HepG2 (cell line): ENCODE data around the gene TMEM127. TPM values are rescaled to one million over a fixed set of nuclear protein-coding genes. Genes with fewer than 3 reads are reported as not detected.
A peak's percentile ranks its signal among the peaks of the same experiment; 100 is the strongest.

Experiments
- ATF6 ChIP-seq: sonication (generic); formaldehyde crosslinking; conservative IDR thresholded peaks from 2 replicates; pipeline ENCODE4 v1.4.0; 2020; ENCODE audit warnings: missing genetic modification reagents
- CEBPZ ChIP-seq: IDR thresholded peaks from 2 replicates; pipeline ENCODE4 v1.6.1; 2012; ENCODE audit warnings: low read length, improper control_type of control experiment
- FOXP4 ChIP-seq: sonication (generic); formaldehyde crosslinking; IDR thresholded peaks from 2 replicates; pipeline ENCODE4 v1.4.0; 2020; ENCODE audit warnings: missing genetic modification reagents
- HDAC6 ChIP-seq: fragments of 200-600 bp; sonication (generic); IDR thresholded peaks from 2 replicates; pipeline ENCODE4 v1.7.0; 2017; ENCODE audit warnings: mild to moderate bottlenecking, antibody characterized with exemption, low read length, low read depth
- KDM2A ChIP-seq: sonication (generic); formaldehyde crosslinking; IDR thresholded peaks from 2 replicates; pipeline ENCODE4 v1.4.0; 2020; ENCODE audit warnings: low read depth, missing genetic modification reagents, borderline replicate concordance
- KLF12 ChIP-seq: sonication (generic); formaldehyde crosslinking; IDR thresholded peaks from 2 replicates; pipeline ENCODE4 v1.4.0; 2020; ENCODE audit warnings: missing genetic modification reagents, borderline replicate concordance
- SMAD1 ChIP-seq: sonication (generic); formaldehyde crosslinking; IDR thresholded peaks from 2 replicates; pipeline ENCODE4 v1.4.0; 2020; ENCODE audit warnings: missing genetic modification reagents, low read depth, mild to moderate bottlenecking, borderline replicate concordance
- SOX5 ChIP-seq: IDR thresholded peaks from 2 replicates; pipeline ENCODE4 v1.6.1; 2016; ENCODE audit warnings: borderline replicate concordance
- TFDP1 ChIP-seq: IDR thresholded peaks from 2 replicates; pipeline ENCODE4 v1.6.1; 2016; ENCODE audit warnings: missing compliant biosample characterization, missing genetic modification reagents, borderline replicate concordance
- ZNF451 ChIP-seq: sonication (generic); formaldehyde crosslinking; IDR thresholded peaks from 2 replicates; pipeline ENCODE4 v1.5.0; 2020; ENCODE audit warnings: mild to moderate bottlenecking, missing genetic modification reagents
- ZNF576 ChIP-seq: sonication (generic); formaldehyde crosslinking; IDR thresholded peaks from 2 replicates; pipeline ENCODE4 v1.4.0; 2020; ENCODE audit warnings: mild to moderate bottlenecking, missing genetic modification reagents
- ZNF629 ChIP-seq: sonication (generic); formaldehyde crosslinking; conservative IDR thresholded peaks from 2 replicates; pipeline ENCODE4 v1.5.0; 2020; ENCODE audit warnings: missing genetic modification reagents
- ZNF792 ChIP-seq: IDR thresholded peaks from 2 replicates; pipeline ENCODE4 v1.6.1; 2016
- polyA plus RNA-seq, 8 experiments: library from polyadenylated mRNA; depleted of rRNA in 3 of 8; stranded (reverse) in 7 of 8; unstranded in 1 of 8; fragments of >200 nt; fragmentation: Illumina TruSeq in 4 of 8; extraction: Trizol in 4 of 8; gene quantifications; 2 replicates each; pipeline versions ENCODE4 v1.2.1 to v1.2.3, GENCODE V29; 2011 to 2016; ENCODE audit warnings: low read depth in 4 of 8, missing spikeins in 1 of 8, mixed read lengths in 1 of 8; ENCODE audit not compliant: insufficient read depth in 1 of 8
- total RNA-seq, 5 experiments: library from RNA; depleted of rRNA; stranded (reverse); fragments of >200 nt; fragmentation: Illumina TruSeq; extraction: Trizol; gene quantifications; 2 replicates each; pipeline ENCODE4 v1.2.3, GENCODE V29; 2016; ENCODE audit warnings: low read depth in 1 of 5
- TF ChIP-seq, protein P1 (sequence below): sonication (generic); formaldehyde crosslinking; IDR thresholded peaks from 2 replicates; pipeline ENCODE4 v1.9.0; 2021; ENCODE audit warnings: missing genetic modification reagents, borderline replicate concordance
- TF ChIP-seq, protein P2 (sequence below): sonication (generic); formaldehyde crosslinking; IDR thresholded peaks from 2 replicates; pipeline ENCODE4 v1.4.0; 2020; ENCODE audit warnings: missing genetic modification reagents

The TMEM127 gene
- total and polyA plus RNA-seq, 2 of the 13 experiments (the other 11 are each of a cell fraction or from before 2014, with no cell fraction given), result 21.5 to 33.9 TPM

DNA sequence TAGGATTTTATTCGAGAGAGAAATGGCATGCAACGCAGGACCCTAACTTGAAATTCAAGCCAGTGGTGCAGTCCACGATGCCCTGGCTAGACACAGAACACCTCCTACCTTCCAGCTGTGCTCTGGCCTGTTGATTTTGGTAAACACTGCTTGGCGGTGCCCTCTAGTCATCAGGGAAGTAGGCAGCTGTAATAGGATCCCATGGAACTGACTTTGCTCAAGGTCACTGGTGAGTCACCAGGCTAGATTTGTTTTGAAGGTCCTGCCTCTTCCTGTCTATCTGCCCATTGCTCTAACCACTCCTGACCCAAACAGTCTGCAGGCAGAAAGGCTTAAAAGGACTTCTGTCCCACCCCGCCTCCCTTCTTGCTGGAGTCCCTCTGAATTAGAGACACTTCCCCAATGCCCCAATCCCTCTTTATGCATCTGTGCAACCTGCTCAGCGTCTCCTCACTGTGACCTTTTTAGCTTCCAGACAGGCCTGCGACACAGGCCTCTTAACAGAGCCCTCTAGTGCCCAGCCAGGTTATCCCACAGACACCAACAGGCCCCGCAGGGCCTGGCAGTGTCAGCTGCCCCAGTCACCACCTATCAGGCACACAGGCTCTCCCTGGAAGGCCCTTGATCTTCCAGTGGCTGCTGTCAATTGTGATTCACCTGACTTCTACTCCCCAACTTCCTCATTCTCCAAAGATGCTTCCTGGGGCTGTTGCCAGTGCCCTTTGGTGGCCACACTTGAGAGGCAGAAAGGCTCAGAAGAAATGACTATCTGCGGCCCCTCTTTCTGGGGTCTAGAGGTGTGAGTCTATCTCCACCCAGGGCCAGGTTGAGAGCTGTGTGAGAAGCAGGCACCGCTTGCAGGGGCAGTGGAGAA is 5.2 kb downstream of the TMEM127 start (continued):
- TF ChIP-seq, protein P1, sequence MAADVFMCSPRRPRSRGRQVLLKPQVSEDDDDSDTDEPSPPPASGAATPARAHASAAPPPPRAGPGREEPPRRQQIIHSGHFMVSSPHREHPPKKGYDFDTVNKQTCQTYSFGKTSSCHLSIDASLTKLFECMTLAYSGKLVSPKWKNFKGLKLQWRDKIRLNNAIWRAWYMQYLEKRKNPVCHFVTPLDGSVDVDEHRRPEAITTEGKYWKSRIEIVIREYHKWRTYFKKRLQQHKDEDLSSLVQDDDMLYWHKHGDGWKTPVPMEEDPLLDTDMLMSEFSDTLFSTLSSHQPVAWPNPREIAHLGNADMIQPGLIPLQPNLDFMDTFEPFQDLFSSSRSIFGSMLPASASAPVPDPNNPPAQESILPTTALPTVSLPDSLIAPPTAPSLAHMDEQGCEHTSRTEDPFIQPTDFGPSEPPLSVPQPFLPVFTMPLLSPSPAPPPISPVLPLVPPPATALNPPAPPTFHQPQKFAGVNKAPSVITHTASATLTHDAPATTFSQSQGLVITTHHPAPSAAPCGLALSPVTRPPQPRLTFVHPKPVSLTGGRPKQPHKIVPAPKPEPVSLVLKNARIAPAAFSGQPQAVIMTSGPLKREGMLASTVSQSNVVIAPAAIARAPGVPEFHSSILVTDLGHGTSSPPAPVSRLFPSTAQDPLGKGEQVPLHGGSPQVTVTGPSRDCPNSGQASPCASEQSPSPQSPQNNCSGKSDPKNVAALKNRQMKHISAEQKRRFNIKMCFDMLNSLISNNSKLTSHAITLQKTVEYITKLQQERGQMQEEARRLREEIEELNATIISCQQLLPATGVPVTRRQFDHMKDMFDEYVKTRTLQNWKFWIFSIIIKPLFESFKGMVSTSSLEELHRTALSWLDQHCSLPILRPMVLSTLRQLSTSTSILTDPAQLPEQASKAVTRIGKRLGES, result no peak
- TF ChIP-seq CEBPZ, result no peak
- peak; percentile 93 for TF ChIP-seq ZNF629 (CRISPR knock-in tag)
- no peak for TF ChIP-seq KLF12 (CRISPR knock-in tag)
- TF ChIP-seq SMAD1 (CRISPR knock-in tag), result no peak; the same call in 1 of the 2 replicates
- TF ChIP-seq SOX5 (CRISPR knock-in tag), result peak; percentile 76
- no peak for TF ChIP-seq ZNF576 (CRISPR knock-in tag)
- TF ChIP-seq ZNF792 (CRISPR knock-in tag), result peak; percentile 85
- TF ChIP-seq KDM2A, result peak; percentile 45; the same call in 1 of the 2 replicates
- no peak for TF ChIP-seq HDAC6
- TF ChIP-seq FOXP4 (CRISPR knock-in tag), result peak; percentile 99
- 0 out of 2 replicates have a peak, but pooled peaks have one; percentile 51 for TF ChIP-seq ATF6
- no peak for TF ChIP-seq ZNF451
- TF ChIP-seq, protein P2, sequence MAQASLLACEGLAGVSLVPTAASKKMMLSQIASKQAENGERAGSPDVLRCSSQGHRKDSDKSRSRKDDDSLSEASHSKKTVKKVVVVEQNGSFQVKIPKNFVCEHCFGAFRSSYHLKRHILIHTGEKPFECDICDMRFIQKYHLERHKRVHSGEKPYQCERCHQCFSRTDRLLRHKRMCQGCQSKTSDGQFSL (CRISPR knock-in tag), result no peak
- TF ChIP-seq TFDP1 (CRISPR knock-in tag), result 0 out of 2 replicates have a peak, but pooled peaks have one; percentile 43
